VCaP (cell line): ENCODE data around the gene LRCH2.

Source experiments
- H3K27ac ChIP-seq: fragments of 450-650 bp; 2 replicates; pipeline ENCODE4 v1.5.1; 2017
- CTCF ChIP-seq: fragments of 450-650 bp; conservative IDR thresholded peaks from 2 replicates; pipeline ENCODE4 v1.5.1; 2017; ENCODE audit warnings: mild to moderate bottlenecking, moderate library complexity

The LRCH2 gene

GRCh38 chrX:115204040-115204439, 29.9 kb downstream of the LRCH2 start:
- no peak for TF ChIP-seq CTCF
- no peak overlapping the region for H3K27ac ChIP-seq

DNA sequence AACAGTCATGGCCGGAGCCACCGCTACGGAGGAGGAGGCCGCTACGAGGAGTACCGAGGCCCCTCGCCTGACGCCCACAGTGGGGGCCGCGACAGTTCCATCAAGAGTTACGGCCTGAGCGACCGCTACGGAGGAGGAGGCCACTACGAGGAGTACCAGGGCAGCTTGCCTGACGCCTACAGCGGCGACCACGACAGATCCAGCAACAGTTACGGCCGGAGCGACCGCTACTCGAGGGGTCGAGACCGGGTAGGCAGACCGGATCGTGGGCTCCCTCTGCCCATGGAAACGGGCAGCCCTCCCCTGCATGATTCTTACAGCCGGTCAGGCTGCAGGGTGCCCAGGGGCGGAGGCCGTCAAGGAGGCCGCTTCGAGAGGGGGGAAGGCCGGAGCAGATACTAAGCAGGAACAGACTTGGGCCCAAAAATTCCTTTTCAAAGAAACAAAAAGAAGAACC, 41.6 kb downstream of the LRCH2 start:
- H3K27ac ChIP-seq = no peak overlapping the region
- no peak for TF ChIP-seq CTCF

DNA sequence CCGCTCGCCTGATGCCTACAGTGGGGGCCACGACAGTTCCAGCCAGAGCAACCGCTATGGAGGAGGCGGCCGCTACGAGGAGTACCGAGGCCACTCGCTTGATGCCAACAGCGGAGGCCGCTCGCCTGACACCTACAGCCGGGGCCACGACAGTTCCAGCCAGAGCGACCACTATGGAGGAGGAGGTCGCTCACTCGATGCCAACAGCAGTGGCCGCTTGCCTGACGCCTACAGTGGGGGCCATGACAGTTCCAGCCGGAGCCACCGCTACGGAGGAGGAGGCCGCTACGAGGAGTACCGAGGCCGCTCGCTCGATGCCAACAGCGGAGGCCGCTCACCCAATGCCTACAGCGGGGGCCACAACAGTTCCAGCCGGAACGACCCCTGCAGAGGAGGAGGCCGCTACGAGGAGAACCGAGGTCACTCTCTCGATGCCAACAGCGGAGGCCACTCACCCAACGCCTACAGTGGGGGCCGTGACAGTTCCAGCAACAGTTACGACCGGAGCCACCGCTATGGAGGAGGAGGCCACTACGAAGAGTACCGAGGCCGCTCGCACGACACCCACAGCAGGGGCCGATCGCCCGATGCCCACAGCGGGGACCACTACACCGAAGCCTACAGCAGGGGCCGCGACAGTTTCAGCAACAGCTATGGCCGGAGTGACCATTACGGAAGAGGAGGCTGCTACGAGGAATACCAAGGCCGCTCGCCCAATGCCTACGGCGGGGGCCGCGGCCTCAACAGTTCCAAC, 42.2 kb downstream of the LRCH2 start:
- H3K27ac ChIP-seq = no peak overlapping the region

DNA sequence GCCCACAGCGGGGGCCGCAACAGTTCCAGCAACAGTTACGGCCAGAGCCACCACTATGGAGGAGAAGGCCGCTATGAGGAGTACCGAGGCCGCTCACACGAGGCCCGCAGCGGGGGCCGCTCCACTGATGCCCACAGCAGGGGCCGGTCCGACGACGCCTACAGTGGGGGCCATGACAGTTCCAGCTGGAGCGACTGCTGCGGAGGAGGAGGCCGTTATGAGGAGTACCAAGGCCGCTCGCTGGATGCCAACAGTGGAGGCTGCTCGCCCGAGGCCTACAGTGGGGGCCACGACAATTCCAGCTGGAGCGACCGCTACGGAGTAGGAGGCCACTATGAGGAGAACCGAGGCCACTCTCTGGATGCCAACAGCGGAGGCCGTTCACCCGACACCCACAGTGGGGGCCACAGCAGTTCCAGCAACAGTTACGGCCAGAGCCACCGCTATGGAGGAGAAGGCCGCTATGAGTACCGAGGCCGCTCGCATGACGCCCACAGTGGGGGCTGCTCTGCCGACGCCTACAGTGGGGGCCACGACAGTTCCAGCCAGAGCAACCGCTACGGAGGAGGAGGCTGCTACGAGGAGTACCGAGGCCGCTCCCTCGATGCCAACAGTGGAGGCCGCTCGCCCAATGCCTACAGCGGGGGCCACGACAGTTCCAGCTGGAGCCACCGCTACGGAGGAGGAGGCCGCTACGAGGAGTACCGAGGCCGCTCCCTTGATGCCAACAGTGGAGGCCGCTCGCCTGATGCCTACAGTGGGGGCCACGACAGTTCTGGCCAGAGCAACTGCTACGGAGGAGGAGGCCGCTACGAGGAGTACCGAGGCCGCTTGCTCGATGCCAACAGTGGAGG, 43.0 kb downstream of the LRCH2 start:
- no peak overlapping the region for H3K27ac ChIP-seq
- TF ChIP-seq CTCF = no peak

More for the DNA sequence above, 42.2 kb downstream of the LRCH2 start:
- no peak for TF ChIP-seq CTCF

- TF ChIP-seq CTCF = no peak
- H3K27ac ChIP-seq = no peak overlapping the region
These were observed 44.0 kb downstream of the LRCH2 start for GRCh38 chrX:115189646-115190635.

GRCh38 chrX:115189110-115189509, 44.8 kb downstream of the LRCH2 start, which contains the start of gene RBMXL3:
RBMXL3 (plus strand) TSS chrX:115189410; CDS start chrX:115189442, 32 bp downstream.
- no peak within 1 kb of the TSS for H3K27ac ChIP-seq
- TF ChIP-seq CTCF = no peak
